ENCODE results near the gene C16orf74.

The C16orf74 gene

DNA sequence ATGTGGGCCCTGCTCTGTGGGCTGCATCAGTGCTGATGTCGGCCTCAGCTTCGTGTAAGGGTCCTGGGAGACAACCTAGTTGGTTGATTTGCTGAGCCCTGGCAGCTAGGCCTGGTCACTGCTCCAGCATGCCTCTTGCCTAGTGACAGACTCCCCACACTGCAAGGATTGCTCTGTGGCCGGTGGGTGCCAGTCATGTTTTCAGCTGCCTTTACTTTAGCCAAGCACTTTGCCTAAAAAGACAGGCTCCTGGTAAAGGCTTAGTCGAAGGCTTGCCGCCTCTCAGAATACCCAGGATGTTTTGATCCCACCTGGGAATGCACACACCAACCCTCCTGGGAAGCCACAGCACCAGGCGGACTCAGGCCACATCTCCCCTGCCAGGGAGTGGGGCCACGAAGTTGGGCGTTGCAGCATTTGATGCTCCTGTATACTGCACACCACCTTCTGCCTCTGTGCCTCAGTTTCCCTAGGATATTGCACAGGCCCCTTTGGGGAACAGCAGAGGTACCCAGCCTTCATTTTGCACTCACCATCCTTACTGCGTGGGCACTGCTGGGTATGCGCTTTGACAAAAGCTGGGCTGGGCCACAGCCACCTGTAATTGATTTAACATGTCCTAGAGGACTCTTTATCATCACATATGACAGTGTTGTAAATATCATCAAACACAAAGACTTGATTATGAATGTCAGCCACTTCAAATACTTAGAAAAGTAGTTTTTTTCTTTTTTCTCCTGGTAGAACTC lies 82.0 kb downstream of the C16orf74 start:
- no peak for DNase-seq

DNA sequence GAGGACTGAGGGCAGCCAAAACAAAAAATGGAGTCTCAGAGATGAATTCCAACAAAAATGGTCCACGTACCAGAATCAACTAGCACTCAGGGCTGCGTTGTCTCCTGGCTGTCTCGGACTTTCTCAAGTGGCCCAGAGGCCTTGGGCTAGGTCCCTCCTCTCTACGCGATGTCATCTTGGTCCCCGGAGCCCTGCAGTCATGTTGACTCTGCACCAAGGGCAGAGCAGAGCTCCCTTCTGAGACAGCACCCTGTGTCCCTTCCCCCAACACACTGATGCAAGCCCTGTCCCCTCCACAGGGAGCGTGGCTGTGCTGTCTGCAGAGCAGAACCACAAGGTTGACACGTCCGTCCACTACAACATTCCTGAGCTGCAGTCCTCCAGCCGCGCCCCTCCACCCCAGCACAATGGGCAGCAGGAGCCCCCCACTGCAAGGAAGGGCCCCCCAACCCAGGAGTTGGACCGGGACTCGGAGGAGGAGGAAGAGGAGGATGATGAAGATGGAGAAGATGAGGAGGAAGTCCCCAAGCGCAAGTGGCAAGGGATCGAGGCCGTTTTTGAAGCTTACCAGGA lies 83.0 kb downstream of the C16orf74 start:
- DNase-seq: no peak

DNA sequence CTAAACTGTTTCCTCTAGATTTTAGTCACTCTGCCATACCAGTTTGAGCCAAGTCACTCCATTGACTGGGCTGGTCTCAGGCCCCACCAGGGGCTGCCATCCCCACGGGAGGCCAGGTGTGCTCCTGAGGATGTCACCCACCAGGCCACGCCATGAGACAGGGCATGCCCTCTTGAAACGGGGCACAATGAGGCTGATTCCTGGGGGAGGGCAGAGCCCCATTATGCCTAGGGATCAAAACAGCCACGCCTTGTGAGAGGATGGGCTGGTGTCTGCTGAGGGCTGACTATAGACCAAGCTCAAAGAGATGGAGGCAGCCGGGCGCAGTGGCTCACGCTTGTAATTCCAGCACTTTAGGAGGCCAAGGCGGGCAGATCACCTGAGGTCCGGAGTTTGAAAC lies 83.6 kb downstream of the C16orf74 start:
- no peak for DNase-seq

DNA sequence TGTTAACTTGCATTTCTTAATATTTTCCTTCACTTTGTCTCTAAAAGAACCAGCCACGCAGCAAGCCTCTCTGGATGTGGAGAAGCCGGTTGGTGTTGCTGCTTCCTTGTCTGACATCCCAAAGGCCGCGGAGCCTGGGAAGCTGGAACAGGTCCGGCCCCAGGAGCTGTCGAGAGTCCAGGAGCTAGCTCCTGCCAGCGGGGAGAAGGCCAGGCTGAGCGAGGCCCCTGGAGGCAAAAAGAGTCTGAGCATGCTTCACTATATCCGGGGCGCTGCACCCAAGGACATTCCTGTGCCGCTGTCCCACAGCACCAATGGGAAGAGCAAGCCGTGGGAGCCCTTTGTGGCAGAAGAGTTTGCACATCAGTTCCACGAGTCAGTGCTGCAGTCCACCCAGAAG lies 85.0 kb downstream of the C16orf74 start:
- no peak for DNase-seq

DNA sequence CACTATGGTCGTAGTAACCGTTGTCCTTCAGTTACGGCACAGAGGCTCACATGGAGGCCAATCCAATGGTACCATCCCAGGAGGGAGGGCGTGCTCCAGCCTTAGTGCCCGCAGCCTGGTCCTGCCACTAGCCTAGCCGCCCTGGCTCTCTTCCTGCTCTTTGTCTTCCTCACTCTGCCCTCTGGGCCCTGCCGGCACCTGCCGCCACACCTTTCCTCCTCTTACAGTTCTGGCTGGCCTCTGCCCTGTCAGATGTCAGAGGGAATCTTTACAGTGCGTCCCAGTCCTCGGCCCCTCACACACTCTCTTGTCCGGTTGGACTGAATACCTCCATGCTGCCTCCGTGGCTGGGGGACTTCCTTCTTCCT lies 85.5 kb downstream of the C16orf74 start:
- no peak for DNase-seq

DNA sequence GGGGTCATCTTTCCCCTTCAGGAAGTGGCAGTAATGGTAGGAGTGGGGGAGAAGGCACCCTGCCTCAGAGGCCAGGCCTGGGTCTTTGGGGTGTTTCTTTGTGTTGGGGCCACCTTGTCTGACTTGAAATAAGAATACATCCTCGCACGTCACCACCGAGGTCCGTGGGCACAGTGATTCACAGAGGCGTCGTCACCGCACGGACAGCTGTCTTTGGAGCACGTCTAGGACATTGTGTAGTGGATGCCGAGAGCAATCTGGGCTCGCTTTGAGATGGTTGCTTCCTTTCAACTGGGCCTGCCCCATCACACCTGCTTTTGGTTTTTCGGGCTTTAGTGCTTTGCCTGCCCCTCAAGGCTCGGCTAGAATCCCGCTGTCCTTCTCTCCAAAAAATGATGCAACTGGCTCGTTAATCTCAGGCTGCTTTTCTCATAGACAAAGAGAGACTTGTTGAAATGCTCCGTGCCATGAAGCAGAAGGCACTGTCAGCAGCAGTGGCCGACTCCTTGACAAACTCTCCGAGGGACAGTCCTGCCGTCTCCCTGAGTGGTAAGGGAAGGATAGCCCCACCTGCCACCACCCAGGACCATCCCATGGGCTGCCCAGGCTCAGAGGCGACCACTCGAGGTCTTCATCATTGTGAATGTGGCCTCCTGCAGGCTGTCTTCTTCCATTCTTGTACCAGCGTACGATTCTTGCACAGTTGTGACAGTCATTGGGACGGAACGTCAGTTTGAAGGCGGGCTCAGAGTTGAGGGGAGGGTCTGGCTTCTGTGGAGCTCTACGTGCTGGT lies 86.1 kb downstream of the C16orf74 start:
- no peak for DNase-seq

DNA sequence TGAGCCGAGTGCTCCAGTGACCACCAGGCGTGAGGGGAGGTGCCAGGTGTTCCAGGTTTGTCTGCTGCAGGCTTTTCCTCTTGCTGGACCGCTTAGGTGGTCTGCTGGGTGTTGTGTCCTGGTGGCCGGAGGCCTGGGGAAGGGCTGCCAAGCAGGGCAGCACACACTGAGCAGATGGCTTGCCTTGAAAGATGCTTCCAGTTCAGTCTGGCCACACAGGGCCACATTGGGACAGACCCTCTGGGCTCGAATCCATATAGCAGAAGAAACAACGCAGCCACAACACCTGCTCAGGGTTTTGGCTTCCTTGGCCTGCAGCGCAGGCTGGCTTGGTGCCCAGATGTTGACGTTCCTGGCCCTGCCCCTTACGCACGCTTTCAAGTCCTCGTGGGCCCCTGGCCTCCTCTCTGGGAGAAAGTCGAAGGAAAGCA lies 87.0 kb downstream of the C16orf74 start:
- DNase-seq: no peak

DNA sequence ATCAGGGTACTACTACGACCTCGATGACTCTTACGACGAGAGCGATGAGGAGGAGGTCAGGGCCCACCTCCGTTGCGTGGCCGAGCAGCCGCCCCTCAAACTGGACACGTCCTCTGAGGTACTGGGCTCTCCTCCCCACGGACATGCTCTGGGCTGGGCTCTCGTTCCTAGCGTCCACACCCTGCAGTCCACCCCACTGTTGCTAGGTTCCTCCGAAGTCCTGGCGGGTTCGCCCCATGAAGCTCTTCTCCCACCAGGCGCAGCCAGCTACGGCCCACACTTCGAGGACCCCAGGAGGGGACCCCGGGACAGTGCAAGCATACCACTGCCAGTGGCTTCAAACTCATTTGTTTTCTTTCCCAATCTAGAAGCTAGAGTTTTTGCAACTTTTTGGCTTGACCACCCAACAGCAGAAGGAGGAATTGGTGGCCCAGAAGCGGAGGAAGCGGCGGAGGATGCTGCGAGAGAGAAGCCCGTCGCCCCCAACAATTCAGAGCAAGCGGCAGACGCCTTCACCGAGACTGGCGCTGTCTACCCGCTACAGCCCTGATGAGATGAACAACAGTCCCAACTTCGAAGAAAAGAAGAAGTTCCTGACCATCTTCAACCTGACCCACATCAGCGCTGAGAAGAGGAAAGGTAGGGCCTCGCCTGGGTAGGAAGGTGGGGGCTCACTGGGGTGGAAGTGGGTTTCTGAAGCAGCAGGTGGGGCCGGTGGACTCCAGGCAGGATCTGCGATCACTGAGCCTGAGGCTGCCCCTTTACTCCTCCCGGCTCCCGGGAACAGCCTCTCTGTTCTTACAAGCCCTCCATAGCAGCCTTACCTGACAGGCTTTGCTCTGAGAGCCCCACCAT lies 87.7 kb downstream of the C16orf74 start:
- no peak for DNase-seq

DNA sequence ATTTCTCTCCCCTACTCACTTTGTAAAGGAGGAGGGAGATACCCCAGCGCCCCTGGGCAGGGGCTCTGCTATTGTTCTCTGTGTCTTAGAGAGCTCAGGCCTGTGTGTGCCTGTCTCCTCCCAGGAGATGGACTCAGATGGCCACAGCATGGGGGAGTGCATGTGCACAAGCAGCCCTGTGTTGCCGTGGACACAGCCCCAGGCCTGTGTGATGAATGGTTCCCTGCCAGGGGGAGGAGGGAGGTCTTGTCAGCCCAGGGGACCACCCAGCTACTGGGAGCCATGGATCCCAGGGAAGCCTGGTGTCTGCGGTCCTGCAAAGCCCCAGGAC lies 88.4 kb downstream of the C16orf74 start:
- DNase-seq: no peak

DNA sequence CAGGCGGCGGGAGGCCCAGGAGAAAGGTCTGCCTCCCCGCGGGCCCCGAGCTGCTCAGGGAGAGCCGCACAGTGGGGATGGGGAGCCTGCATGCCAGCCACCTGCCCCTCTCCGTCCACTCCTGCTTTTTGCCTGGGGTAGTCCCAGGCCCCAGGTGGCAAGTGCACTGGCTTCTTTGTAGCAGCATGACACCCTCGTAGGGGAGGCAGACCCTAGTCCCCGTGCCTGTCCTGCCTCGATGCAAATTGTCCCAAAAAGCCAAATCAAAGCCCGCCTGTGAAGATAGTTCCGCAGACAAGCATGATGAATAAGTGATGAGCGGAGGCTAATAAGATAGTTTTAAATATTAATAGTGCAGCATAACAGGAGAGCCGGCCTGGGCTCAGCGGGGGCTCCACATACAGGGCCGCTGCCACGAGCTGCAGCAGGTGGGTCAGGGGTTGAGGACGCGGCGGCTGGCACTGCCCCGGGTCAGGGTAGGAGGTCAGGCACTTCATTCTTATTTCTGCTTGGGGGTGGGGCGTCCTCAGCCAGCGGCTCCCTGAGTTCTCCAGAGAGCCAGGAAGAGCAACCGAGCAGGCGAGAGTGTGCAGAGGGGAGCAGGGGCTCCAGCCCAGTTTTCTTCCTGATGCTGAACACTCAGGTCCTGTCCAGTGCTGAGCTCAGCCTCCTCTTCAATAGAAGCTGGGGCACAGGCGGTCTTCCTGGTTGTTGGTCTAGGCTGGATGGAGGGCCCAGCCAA lies 89.0 kb downstream of the C16orf74 start:
- no peak for DNase-seq

DNA sequence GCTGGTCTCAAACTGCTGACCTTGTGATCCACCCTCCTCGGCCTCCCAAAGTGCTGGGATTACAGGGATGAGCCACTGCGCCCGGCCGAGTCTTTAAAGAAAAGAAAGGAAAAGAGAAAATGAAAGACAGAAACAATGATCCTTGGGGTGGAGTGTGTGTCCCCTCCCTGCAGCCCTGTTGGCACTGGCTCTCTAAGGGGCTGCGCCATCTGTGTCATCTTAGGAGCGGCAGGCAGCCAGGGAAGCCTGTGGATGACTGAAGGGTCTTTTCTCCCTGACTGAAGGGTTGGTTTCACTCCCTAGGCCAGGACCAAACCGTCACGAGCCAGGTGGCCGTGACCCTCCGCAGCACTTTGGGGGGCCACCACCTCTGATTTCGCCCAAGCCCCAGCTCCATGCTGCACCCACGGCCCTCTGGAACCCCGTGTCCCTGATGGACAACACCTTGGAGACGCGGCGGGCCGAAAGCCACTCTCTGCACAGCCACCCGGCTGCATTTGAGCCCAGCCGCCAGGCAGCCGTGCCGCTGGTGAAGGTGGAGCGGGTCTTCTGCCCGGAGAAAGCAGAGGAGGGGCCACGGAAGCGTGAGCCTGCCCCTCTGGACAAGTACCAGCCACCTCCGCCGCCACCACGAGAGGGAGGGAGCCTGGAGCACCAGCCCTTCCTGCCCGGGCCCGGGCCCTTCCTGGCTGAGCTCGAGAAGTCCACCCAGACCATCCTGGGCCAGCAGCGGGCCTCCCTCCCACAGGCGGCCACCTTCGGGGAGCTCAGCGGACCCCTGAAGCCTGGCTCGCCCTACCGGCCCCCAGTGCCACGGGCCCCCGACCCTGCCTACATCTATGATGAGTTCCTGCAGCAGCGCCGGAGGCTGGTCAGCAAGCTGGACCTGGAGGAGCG lies 89.8 kb downstream of the C16orf74 start:
- no peak for DNase-seq

DNA sequence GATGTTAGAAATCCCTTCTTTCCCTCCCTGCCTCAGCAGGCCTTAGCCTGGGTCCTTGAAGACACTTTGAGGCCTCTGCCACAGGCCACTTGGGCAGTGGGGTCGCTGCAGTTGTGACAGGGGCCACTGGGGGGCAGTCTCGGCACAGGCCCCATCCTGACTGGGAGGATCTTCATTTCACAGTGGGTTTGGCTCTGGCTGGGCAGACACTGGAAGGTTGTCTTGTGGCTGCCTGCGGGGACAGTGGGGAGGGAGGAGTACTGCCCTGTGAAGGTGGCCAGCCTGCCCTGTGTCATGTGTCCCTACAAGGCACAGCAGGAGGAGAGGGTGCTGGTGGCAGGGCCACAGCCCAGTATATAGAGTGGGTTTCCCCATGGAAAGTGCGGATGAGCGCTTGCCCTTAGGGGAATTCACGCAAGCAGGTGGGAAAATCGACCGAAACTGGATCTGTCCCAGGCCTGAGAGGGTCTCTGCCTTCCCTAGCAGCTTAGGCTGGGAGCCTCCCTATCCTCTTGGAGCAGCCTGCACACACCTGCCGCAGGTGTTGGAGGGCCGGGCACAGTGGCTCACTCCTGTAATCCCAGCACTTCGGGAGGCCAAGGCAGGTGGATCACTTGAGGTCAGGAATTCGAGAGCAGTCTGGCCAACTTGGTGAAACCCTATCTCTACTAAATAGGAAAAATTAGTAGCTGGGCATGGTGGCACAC lies 90.9 kb downstream of the C16orf74 start:
- peak in 1 of 2 experiments; percentile 31 for DNase-seq

DNA sequence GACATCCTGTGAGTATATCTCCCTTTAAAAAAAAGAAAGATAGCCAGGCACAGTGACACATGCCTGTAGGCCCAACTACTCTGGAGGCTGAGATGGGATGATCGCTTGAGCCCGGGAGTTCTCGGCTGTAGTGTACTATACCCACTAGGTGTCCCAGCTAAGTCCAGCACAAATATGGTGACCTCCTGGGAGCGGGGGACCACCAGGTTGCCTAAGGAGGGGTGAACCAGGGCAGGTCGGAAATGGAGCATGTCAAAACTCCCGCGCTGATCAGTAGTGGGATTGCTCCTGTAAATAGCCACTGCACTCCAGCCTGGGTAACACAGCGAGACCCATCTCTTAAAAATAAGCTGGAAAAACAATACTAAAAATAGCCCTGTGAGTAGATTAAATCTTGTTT lies 91.6 kb downstream of the C16orf74 start:
- no peak for DNase-seq

DNA sequence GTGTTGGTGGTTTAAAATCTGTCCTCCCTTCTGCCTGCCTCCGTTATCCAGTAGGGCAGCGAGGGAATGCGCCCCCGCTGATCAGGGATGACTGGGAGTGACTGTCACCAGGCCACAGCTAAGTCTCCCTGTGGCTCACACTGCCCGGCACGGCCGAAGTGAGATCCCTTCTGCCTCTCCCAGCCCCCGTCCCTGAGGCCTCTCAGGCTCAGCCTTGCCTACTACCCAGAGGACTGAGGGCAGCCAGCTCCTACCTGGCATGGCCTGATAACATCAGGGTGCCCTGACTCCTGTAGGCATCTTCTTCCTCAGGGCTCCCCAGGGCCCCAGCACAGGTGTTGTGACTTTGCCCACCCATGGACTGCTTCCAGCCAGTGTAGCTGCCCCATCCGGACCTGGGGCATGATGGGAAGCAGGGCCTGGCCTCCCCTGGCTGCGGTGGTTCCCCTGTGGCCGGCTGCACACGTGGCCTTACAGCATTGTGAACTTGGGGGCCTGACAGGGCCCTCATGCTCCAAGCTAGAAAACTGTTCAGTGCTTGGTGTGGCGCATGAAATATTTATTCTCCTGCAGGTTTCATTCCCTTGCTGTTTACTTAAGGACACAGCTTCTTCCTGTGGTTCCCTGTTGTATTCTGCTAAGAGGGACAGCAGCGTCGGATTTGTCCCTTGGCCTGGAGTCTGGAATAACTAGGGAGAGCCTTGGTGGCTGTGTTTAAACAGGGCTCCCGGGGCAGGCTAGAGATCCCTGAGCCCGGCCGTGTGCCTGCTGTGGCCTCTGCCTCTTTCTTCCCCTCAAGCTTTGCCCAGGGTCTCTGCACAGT lies 92.2 kb downstream of the C16orf74 start:
- no peak for DNase-seq

DNA sequence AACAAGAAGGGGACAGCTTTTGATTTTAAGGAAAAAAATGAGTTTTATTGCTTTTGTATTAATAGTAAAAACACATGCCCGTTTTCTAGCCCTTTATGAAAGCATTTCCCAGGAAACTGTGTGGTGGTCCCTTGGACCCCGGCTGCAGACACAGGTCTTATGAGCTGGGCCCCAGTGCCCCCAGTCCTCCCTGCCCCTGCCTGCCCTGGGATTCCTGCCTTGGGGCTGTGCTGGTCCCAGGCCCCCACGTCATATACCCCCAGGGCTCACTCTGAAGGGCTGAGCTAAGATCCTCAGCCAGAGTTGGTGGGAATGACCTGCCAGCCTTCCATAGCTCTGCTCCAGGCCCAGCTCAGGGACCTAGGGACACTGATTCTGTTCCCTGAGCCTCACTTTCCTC lies 92.9 kb downstream of the C16orf74 start:
- DNase-seq: no peak
